ENCODE measurements around the gene NIPAL1.

The NIPAL1 gene

GRCh38 chr4:48038666-48039065 is 22.1 kb downstream of the NIPAL1 start:
- no peak overlapping the region for H3K27ac ChIP-seq (replicated peaks)
- no peak overlapping the region for H3K4me3 ChIP-seq (replicated peaks; ENCODE audit: insufficient read depth, low read length)
- TF ChIP-seq GABPA (IDR thresholded peaks at IDR 0.05; ENCODE audit: low read depth) (no peak), SPI1 (IDR thresholded peaks at IDR 0.05; ENCODE audit: borderline replicate concordance, low read depth) (no peak), POLR2AphosphoS5 (IDR thresholded peaks at IDR 0.05; ENCODE audit: low read depth) (no peak)
- TF ChIP-seq, protein P1, sequence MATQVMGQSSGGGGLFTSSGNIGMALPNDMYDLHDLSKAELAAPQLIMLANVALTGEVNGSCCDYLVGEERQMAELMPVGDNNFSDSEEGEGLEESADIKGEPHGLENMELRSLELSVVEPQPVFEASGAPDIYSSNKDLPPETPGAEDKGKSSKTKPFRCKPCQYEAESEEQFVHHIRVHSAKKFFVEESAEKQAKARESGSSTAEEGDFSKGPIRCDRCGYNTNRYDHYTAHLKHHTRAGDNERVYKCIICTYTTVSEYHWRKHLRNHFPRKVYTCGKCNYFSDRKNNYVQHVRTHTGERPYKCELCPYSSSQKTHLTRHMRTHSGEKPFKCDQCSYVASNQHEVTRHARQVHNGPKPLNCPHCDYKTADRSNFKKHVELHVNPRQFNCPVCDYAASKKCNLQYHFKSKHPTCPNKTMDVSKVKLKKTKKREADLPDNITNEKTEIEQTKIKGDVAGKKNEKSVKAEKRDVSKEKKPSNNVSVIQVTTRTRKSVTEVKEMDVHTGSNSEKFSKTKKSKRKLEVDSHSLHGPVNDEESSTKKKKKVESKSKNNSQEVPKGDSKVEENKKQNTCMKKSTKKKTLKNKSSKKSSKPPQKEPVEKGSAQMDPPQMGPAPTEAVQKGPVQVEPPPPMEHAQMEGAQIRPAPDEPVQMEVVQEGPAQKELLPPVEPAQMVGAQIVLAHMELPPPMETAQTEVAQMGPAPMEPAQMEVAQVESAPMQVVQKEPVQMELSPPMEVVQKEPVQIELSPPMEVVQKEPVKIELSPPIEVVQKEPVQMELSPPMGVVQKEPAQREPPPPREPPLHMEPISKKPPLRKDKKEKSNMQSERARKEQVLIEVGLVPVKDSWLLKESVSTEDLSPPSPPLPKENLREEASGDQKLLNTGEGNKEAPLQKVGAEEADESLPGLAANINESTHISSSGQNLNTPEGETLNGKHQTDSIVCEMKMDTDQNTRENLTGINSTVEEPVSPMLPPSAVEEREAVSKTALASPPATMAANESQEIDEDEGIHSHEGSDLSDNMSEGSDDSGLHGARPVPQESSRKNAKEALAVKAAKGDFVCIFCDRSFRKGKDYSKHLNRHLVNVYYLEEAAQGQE (IDR thresholded peaks at IDR 0.05; ENCODE audit: insufficient replicate concordance, low read depth): no peak
- TF ChIP-seq, protein P2, sequence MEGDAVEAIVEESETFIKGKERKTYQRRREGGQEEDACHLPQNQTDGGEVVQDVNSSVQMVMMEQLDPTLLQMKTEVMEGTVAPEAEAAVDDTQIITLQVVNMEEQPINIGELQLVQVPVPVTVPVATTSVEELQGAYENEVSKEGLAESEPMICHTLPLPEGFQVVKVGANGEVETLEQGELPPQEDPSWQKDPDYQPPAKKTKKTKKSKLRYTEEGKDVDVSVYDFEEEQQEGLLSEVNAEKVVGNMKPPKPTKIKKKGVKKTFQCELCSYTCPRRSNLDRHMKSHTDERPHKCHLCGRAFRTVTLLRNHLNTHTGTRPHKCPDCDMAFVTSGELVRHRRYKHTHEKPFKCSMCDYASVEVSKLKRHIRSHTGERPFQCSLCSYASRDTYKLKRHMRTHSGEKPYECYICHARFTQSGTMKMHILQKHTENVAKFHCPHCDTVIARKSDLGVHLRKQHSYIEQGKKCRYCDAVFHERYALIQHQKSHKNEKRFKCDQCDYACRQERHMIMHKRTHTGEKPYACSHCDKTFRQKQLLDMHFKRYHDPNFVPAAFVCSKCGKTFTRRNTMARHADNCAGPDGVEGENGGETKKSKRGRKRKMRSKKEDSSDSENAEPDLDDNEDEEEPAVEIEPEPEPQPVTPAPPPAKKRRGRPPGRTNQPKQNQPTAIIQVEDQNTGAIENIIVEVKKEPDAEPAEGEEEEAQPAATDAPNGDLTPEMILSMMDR (IDR thresholded peaks at IDR 0.05; ENCODE audit: insufficient read depth, low read length): no peak
- H3K27me3 ChIP-seq (ENCODE audit: insufficient read depth, poor library complexity, severe bottlenecking): no peaks in the 10 kb centered on the region
- no peak for DNase-seq (ENCODE audit: low read depth in 1 of 2, low spot score in 1 of 2)

DNA sequence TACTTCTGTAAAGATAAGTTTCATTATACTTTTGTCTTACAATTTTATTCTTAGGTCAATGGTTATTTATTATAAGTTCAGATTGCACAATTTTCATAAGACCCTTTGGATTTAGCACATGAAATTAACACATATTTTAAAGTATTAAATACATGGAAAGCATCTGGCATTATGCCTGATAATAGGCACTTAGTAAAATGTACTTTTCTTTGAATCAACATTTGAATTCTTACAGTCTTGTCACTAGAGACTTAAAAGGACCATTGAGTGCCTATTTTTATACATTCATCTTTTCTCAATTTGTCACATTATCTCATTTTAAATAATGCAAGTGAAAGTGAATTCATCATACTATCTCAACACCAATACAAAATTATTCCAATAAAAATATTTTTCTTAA is 23.0 kb downstream of the NIPAL1 start:
- no peak overlapping the region for H3K27ac ChIP-seq (replicated peaks)
- no peak for DNase-seq (ENCODE audit: low read depth in 1 of 2, low spot score in 1 of 2)
- no peaks in the 10 kb centered on the region for H3K27me3 ChIP-seq (ENCODE audit: insufficient read depth, poor library complexity, severe bottlenecking)
- H3K4me3 ChIP-seq (replicated peaks; ENCODE audit: insufficient read depth, low read length): no peak overlapping the region
- TF ChIP-seq, protein P2 (IDR thresholded peaks at IDR 0.05; ENCODE audit: insufficient read depth, low read length): no peak
- TF ChIP-seq SPI1 (IDR thresholded peaks at IDR 0.05; ENCODE audit: borderline replicate concordance, low read depth) (no peak), POLR2AphosphoS5 (IDR thresholded peaks at IDR 0.05; ENCODE audit: low read depth) (no peak), GABPA (IDR thresholded peaks at IDR 0.05; ENCODE audit: low read depth) (no peak)
- TF ChIP-seq, protein P1 (IDR thresholded peaks at IDR 0.05; ENCODE audit: insufficient replicate concordance, low read depth): no peak

DNA sequence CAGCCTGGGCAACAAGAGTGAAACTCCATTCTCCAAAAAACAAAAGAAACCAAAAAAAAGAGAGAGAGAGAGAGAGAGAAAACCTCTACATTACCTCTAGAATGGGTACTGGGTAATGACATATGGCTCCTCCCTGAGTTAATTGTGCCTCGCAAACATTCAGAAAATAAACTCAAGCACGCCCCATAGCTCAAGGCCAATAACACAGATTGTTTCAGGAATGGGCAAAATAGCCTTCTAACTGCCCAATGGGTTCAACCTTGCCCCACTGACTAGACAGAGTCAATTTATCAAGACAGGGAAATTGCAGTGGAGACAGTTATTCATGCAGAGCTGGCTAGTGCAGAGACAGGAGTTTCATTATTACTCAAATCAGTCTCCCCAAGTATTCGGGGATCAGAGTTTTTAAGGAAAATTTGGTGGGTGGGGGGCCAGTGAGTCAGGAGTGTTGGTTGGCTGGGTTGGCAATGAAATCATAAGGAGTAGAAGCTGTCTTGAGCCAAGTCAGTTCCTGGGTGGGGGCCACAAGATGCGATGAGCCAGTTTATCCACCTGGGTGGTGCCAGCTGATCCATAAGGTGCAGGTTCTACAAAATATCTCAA is 25.1 kb downstream of the NIPAL1 start:
- DNase-seq (ENCODE audit: low read depth in 1 of 2, low spot score in 1 of 2): no peak
- H3K27me3 ChIP-seq (ENCODE audit: insufficient read depth, poor library complexity, severe bottlenecking): no peaks in the 10 kb centered on the region
- TF ChIP-seq POLR2AphosphoS5 (IDR thresholded peaks at IDR 0.05; ENCODE audit: low read depth) (no peak), GABPA (IDR thresholded peaks at IDR 0.05; ENCODE audit: low read depth) (no peak), SPI1 (IDR thresholded peaks at IDR 0.05; ENCODE audit: borderline replicate concordance, low read depth) (no peak)
- TF ChIP-seq, protein P1 (IDR thresholded peaks at IDR 0.05; ENCODE audit: insufficient replicate concordance, low read depth): no peak
- TF ChIP-seq, protein P2 (IDR thresholded peaks at IDR 0.05; ENCODE audit: insufficient read depth, low read length): no peak
- H3K4me3 ChIP-seq (replicated peaks; ENCODE audit: insufficient read depth, low read length): no peak overlapping the region
- no peak overlapping the region for H3K27ac ChIP-seq (replicated peaks)
